Measurements from ENCODE around the gene SLC15A3.
"Not testable (repeated sequence)": the region's sequence is repeated elsewhere in the genome, so short reads cannot be mapped to it uniquely, and the experiment has no call there.

SLC15A3 gene

DNA sequence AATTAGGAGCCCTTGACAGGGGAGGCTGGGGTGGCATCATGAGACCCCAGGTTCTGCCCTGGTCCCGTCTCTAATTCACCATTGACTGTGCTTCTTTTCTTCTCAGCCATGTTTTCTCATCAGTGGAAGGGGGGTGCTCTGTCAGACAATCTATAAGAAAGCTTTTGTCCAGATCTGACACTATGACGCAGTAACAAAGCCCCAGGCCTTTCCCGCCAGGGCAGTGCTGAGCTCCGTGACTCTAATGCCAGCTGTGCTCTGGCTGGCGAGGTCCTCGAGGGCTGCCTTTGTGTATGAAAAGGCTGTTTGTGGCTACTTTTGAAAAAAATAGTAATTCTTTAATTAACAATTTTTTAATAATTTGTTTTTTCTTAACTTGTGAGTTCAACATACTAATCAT lies 22.8 kb upstream of the SLC15A3 start:
- peak in 1 of 5 donors; percentile 59 for DNase-seq

- not testable (repeated sequence) for DNase-seq
Observed at GRCh38 chr11:60974316-60974715, 22.3 kb upstream of the SLC15A3 start.

- no peak for DNase-seq
Observed at GRCh38 chr11:60973699-60974098, 21.7 kb upstream of the SLC15A3 start.

- DNase-seq = peak in 1 of 5 donors; percentile 69
Observed at GRCh38 chr11:60972182-60973030, 20.4 kb upstream of the SLC15A3 start.

- DNase-seq = peak; percentile 33 to 79 (median 52)
Observed at GRCh38 chr11:60971520-60971919, 19.5 kb upstream of the SLC15A3 start, which contains the start of gene CD6. CD6 (plus strand) TSS chr11:60971680; CDS start chr11:60971866, 186 bp downstream.

DNA sequence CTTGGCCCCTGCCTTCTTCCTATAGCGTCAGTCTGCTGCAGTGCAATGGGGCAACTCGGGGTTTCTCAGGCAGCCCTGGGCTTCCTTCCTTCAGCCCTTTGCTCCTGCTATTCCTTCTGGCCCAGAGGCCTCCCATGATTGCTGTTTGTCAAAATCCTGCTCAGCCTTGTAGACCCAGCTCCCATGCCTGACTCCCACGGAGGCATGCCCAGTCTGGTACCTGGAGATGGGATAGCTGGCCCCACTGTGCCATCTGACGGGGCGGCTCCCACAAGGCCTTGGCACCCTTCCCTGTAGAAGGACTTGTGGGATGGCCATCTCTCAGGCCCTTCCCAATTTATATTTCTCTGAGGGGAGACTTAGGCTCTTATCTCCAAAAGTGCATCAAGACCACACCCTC lies 18.9 kb upstream of the SLC15A3 start:
- DNase-seq = no peak

DNA sequence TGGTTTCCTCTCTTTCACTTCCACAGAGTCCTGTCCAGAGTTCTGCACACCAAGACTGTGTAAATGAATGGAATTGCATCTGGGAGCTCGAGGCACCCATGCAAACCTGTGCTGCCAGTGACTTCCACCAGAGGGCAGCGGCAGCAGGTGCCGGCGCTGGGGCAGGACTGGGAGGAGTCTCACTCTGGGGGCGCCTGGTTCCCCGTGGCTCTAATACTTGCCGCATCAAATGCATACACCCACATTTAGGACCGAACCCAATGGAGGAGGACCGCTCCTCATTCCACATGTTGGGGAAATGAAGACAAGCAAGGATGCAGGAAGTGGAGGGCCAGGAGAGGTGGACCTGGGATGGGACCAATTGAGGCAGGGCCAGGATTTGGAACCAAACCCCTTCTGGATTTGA lies 18.4 kb upstream of the SLC15A3 start:
- peak; percentile 67 to 77 (median 76) for DNase-seq

DNA sequence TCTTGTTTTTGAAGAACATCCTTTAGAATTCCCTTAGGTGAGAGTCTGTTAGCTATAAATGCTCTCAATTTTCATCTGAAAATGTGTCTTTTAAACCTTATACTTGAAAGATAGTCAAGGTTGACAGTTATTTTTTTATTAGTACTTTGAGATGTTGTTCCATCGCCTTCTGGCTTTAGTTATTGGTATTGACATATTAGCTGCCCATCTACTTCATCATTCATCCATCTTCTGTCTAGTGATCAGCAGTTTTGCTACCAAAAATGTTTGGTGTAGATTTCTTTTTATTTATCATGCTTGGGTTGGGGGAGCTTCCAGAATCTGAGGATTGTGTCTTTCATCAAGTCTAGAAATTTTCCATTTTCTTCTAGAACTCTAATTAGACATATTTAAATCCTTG lies 16.2 kb upstream of the SLC15A3 start:
- no peak for DNase-seq

DNA sequence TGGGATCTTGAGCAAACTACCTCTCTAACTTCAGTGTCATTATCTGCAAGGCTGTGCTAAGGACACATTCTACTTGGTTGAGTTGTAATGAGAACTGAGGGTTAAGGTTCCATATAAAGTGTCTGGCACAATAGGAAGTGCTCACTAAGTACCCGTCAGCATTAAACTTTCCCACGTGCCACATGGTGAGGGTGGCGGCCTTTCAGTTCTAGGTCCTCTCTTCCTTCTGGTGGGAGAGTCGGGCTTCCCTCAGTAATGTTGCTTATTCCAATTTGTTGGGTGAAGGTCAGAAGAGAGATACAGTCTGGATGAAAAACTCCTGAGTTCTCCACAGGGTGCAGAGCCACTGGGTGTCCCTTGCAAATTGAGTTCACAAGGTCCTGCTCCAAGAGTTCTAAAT lies 14.9 kb upstream of the SLC15A3 start:
- no peak for DNase-seq

DNA sequence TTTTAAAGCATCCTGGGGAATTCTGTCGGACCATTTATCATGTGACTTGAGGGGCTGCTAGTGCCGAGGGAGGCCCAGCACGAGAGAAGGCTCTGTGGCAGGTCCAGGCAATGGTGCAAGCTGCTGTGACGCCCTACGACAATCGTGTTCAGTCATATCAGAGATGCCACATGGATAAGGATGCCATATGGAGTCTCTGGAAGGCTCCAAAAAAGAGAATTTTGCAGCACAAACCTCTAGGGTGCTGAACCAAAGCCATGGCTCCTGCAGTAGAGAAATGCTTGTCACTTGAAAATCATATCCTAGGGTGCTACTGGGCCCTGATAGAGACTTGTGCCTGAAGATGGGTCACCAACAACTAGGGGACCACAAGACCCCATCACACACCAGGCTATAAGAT lies 12.8 kb upstream of the SLC15A3 start:
- no peak for DNase-seq

DNA sequence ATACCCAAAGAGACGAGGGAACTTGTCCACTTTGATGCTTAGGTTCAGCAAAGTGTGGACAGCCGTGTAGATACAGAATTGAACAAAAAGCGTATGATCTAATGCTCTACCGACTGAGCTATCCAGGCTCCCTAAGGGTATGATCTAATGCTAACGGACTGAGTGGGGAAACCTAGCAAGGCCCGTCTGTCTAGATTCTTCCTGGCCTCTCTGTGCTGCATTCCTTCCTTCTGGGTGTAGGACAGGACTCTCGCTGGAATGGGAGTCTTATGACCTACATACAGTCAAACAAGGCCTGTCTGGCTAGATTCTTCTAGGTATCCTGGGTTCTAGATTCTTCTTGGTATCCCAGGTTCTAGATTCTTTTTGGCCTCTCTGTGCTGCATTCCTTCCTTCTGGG lies 8.4 kb upstream of the SLC15A3 start:
- DNase-seq = no peak

- DNase-seq = no peak
Observed at GRCh38 chr11:60959431-60959830, 7.5 kb upstream of the SLC15A3 start.

DNA sequence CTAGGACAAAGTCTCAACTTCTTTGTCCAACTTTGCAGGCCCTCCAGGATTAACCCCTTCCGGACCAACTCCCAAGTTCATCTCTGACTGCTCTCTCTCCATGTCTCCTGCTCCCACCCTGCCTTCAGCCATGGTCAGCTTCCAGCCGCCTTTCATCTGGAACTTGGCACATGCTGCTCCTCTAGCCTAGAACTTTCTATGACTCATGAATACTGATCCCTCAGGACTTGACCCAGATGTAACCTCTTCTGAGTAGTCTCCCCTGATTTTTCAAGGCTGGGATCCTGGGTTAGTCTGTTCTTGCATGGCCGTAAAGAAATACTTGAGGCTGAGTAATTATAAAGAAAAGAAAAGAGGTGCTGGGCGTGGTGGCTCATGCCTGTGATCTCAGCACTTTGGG lies 5.2 kb upstream of the SLC15A3 start:
- DNase-seq = no peak

DNA sequence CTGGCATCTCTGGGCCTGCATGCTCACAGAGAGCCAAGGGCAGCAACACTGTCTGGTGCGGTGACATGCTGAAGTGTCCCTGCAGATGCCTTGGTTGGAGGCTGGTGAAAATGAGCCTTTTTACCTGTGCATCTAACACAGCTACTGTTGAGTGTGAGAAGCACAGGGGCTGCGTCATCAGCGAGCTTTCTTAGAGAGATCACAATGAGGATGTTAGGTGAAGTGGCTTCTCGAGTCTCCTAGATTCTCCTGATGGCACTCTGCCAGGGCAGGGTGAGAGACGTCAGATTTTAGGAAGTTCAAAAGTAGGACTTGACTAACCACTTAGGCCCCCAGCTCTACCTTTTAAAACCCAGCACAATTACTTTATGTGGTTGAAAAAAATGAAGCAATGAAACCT lies 3.6 kb upstream of the SLC15A3 start:
- DNase-seq = no peak

- DNase-seq = no peak
Observed at GRCh38 chr11:60954421-60954820, 2.4 kb upstream of the SLC15A3 start.

- DNase-seq = no peak
Observed at GRCh38 chr11:60953781-60954180, 1.8 kb upstream of the SLC15A3 start.

- DNase-seq = no peak
Observed at GRCh38 chr11:60952742-60953170, 780 bp upstream of the SLC15A3 start.

GRCh38 chr11:60951606-60951903 lies 421 bp downstream of the SLC15A3 start:
- DNase-seq = no peak

- DNase-seq = peak in 1 of 5 donors; percentile 25
Observed at GRCh38 chr11:60950933-60951605, 907 bp downstream of the SLC15A3 start.

- no peak for DNase-seq
Observed at GRCh38 chr11:60950024-60950423, 2.0 kb downstream of the SLC15A3 start.

GRCh38 chr11:60948250-60948649 lies 3.7 kb downstream of the SLC15A3 start:
- no peak for DNase-seq

DNA sequence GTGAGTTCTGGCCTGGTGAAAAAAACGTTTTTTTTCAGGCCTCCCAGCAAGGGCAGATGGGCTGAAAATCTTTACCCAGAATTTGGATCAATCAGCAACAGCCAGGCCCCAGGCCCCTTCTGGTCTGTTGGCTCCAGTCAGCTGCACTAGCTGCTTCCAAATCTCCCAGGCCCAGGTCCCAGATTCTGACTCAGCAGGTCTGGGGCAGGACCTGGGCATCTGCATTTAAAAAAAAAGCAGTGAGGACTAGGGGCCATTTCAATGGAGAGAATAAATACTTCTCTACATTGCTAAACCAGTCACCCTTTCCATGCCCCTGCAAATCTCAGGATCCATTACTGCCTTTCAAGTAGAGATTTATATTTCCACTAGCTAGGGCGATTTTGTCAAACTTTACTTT lies 4.3 kb downstream of the SLC15A3 start:
- DNase-seq = no peak

DNA sequence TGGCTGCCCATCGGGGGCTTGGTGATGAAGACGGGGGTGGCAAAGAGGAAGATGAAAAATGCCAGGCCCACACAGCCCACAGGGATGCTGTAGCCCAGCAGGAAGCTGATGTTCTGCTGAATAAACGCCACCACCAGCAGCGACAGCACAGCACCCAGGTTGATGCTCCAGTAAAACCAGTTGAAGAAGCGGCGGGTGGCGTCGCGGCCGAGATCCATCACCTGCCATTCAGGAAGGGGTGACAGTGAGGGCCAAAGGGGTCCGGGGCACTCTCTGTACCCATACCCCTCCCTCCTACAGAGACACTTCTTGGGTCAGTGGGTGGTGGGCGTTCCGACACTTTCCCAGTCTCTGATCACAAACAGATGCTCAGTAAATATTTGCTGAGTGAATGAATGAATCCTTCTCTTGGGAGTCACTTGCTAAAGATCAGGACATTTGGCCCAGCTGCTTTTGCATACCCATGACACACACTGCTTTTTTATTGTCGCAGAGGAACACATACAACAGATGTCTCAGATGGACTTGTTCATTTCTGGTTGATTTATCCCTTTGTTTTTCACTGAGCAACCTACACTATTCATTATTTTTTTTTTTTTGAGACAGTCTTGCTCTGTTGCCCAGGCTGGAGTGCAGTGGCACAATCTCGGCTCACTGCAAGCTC lies 5.2 kb downstream of the SLC15A3 start:
- no peak for DNase-seq

DNA sequence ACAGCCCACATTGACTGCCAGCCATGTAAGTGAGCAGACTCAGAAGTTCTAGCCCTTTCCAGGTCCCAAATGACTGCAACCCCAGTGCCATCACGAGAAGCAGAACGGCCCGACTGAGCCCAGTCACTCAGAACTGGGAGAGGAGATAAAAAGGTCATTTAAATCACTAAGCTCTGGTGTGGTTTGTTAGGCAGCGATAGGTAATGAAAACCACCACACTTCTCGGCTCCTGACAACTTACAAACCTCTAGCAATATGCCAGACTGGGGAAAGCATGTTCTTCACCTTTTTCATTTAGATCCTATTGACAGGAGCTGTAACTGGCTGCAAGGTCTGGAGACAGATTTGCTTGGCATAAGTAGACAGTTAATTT lies 6.7 kb downstream of the SLC15A3 start:
- DNase-seq = no peak
